GM19467 (cell line): ENCODE results near the gene MRPL14.
"Not testable (repeated sequence)": the region's sequence is repeated elsewhere in the genome, so short reads cannot be mapped to it uniquely, and the experiment has no call there.

Source experiments
- ATAC-seq: cut with Tn5 transposase; IDR thresholded peaks from one replicate; pipeline ENCODE4 v1.9.1; 2021; ENCODE audit warnings: mild to moderate bottlenecking, moderate library complexity; ENCODE audit not compliant: unreplicated experiment

MRPL14 gene

GRCh38 chr6:44150317-44150917 lies 23.2 kb upstream of the MRPL14 start:
- no peak for ATAC-seq

GRCh38 chr6:44149369-44150012 lies 22.2 kb upstream of the MRPL14 start:
- ATAC-seq, result no peak

- no peak for ATAC-seq
Measured at GRCh38 chr6:44148306-44148705, 21.1 kb upstream of the MRPL14 start.

- no peak for ATAC-seq
Measured at GRCh38 chr6:44147256-44147655, 20.0 kb upstream of the MRPL14 start.

- no peak for ATAC-seq
Measured at GRCh38 chr6:44146685-44147084, 19.4 kb upstream of the MRPL14 start.

- ATAC-seq, result no peak
Measured at GRCh38 chr6:44145839-44146238, 18.6 kb upstream of the MRPL14 start.

- not testable (repeated sequence) for ATAC-seq
Measured at GRCh38 chr6:44144536-44144935, 17.3 kb upstream of the MRPL14 start.

- ATAC-seq, result no peak
Measured at GRCh38 chr6:44143731-44144130, 16.5 kb upstream of the MRPL14 start.

GRCh38 chr6:44142835-44143234 lies 15.6 kb upstream of the MRPL14 start:
- ATAC-seq, result no peak

GRCh38 chr6:44139351-44139743 lies 12.1 kb upstream of the MRPL14 start:
- ATAC-seq, result no peak

GRCh38 chr6:44138717-44139350 lies 11.6 kb upstream of the MRPL14 start:
- ATAC-seq, result no peak

- no peak for ATAC-seq
Measured at GRCh38 chr6:44135875-44136274, 8.6 kb upstream of the MRPL14 start.

- no peak for ATAC-seq
Measured at GRCh38 chr6:44135173-44135758, 8.0 kb upstream of the MRPL14 start.

- no peak for ATAC-seq
Measured at GRCh38 chr6:44133981-44134711, 6.9 kb upstream of the MRPL14 start.

- no peak for ATAC-seq
Measured at GRCh38 chr6:44133003-44133931, 6.0 kb upstream of the MRPL14 start.

GRCh38 chr6:44132476-44132875 lies 5.2 kb upstream of the MRPL14 start:
- ATAC-seq, result no peak

- ATAC-seq, result no peak
Measured at GRCh38 chr6:44131892-44132291, 4.6 kb upstream of the MRPL14 start.

GRCh38 chr6:44129841-44130322 lies 2.6 kb upstream of the MRPL14 start:
- no peak for ATAC-seq

GRCh38 chr6:44128020-44128917 lies 1.0 kb upstream of the MRPL14 start:
- ATAC-seq, result no peak
